Smooth muscle cell of trachea (primary cell): ENCODE data around the gene MRGPRG. TPM values are rescaled to one million over a fixed set of nuclear protein-coding genes. Genes with fewer than 3 reads are reported as not detected.

ENCODE experiments used
- total RNA-seq: library from RNA; depleted of rRNA; stranded (reverse); fragments of >200 nt; gene quantifications from 2 replicates; pipeline ENCODE4 v1.2.1, GENCODE V29; 2014

The MRGPRG gene, protein sequence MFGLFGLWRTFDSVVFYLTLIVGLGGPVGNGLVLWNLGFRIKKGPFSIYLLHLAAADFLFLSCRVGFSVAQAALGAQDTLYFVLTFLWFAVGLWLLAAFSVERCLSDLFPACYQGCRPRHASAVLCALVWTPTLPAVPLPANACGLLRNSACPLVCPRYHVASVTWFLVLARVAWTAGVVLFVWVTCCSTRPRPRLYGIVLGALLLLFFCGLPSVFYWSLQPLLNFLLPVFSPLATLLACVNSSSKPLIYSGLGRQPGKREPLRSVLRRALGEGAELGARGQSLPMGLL
- not detected in 2 replicates for total RNA-seq

DNA sequence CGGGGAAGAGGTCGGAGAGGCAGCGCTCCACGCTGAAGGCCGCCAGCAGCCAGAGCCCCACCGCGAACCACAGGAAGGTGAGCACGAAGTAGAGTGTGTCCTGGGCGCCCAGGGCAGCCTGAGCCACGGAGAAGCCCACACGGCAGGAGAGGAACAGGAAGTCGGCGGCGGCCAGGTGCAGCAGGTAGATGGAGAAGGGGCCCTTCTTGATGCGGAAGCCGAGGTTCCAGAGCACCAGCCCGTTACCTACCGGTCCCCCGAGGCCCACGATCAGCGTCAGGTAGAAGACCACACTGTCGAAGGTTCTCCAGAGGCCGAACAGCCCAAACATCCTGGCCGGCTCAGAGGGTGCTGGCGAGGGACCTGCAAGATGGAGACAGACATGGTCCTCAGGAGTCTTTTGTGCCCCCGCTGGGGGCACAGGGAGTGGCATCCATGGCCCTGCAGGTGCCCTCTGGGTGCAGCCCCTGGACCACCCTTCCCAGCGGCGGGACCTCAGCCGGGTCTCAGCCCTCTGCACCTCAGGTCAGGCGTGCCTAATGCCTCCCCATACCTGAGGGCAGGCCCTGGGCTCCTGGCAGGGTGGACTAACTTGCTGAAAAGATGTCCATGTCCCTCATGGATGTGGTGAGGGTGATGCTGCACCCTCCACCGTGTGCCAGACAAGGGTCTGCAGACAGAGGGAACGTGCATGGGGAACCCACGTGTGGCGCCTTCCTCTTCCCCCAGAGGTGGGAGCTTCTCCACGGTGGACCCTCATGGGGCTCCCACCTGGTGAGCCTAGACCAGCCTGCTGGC lies at the start of gene MRGPRG:
Gene MRGPRG, minus strand, starts transcription at position 331 of the 798 bp plus-strand sequence. Its CDS starts 0 bp downstream, at position 331.

DNA sequence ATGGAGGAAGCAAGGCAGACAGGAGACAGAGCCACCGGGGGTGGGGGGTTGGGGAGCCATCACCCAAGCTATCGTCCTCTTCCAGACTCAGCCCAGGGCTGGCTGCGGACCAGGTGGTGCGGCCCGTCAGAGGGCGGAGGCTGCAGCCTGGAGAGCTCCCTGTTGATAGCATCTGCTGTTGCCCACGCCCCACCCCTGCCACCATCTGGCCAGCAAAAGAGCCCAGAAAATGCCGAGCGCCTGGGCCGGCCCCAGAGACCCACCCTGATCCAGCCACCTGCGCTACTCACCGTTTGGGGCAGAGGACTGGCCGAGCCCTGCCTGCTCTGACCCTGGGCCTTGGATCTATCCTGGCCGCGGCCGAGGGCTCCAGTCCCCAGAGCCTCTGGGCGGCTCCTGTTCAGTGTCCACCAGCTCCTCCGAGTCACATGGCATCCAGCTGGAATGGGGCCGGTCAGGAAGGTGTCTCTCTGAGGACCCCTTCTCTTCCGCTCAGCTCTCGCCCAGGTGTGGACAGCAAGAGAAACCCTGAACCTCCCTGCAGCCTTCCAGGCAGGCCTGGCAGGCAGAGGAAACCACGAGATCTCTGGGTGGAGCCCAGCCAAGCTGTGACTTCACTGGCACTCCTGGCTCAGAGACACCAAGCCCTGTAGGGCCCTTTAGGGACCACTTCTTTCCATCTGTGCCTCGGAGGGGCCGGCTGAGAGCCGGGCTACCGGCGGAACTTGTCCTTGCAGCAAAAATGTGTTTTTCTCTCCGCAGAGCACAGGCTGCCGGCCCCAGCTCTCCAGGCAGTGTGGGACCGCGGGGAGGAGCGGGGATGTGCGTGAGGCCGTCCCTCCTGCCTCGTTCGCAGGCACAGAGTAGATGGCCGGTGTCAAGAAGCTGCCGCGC lies 13.5 kb upstream of the MRGPRG start, which contains the start of gene MRGPRE:
Gene MRGPRE, minus strand, starts transcription at position 567 of the 894 bp plus-strand sequence. CDS start 3,618 bp downstream, outside the sequence.

Other genes with a start within 250 kb of the MRGPRG start
- 103 and 141 TPM in 2 replicates for gene NAP1L4, start 226.5 kb downstream of the MRGPRG start, total RNA-seq
- 73.2 and 93.3 TPM in 2 replicates for gene CARS1, start 161.4 kb downstream of the MRGPRG start, total RNA-seq
- gene OSBPL5, start 53.5 kb downstream of the MRGPRG start, total RNA-seq, result 56.6 and 76.7 TPM in 2 replicates
- gene MRGPRE, start 13.6 kb upstream of the MRGPRG start, total RNA-seq, result not detected in 2 replicates
- 18.7 and 20.8 TPM in 2 replicates for gene ZNF195, start 160.3 kb upstream of the MRGPRG start, total RNA-seq